Suppressor macrophage treated with lipopolysaccharide for 4 hours (primary cell): ENCODE measurements around the gene CRIM1.
"Not testable (repeated sequence)": the region's sequence is repeated elsewhere in the genome, so short reads cannot be mapped to it uniquely, and the experiment has no call there.

Experiments
- DNase-seq: peaks from one replicate; pipeline ENCODE4 v3.0.0-alpha.2; 2020

The CRIM1 gene

GRCh38 chr2:36355151-36355889 lies at the start of gene CRIM1:
TSS of gene CRIM1 (plus strand) at chr2:36355778. CDS start at chr2:36356293, 515 bp downstream.
- peak; percentile 68 for DNase-seq

GRCh38 chr2:36307441-36307840 lies 48.1 kb upstream of the CRIM1 start:
- no peak for DNase-seq

GRCh38 chr2:36310444-36310843 lies 45.1 kb upstream of the CRIM1 start:
- not testable (repeated sequence) for DNase-seq

GRCh38 chr2:36318547-36318946 lies 37.0 kb upstream of the CRIM1 start:
- DNase-seq = peak; percentile 16

GRCh38 chr2:36322108-36322507 lies 33.5 kb upstream of the CRIM1 start:
- DNase-seq = no peak

- no peak for DNase-seq
Observed at GRCh38 chr2:36326286-36326685, 29.3 kb upstream of the CRIM1 start.

- DNase-seq = no peak
Observed at GRCh38 chr2:36329251-36329650, 26.3 kb upstream of the CRIM1 start.

- DNase-seq = no peak
Observed at GRCh38 chr2:36329746-36330472, 25.7 kb upstream of the CRIM1 start.

GRCh38 chr2:36330473-36331395 lies 24.8 kb upstream of the CRIM1 start:
- no peak for DNase-seq

- no peak for DNase-seq
Observed at GRCh38 chr2:36333350-36334012, 22.1 kb upstream of the CRIM1 start.

- no peak for DNase-seq
Observed at GRCh38 chr2:36335597-36335996, 20.0 kb upstream of the CRIM1 start.

GRCh38 chr2:36336321-36336720 lies 19.3 kb upstream of the CRIM1 start:
- no peak for DNase-seq

GRCh38 chr2:36337354-36337753 lies 18.2 kb upstream of the CRIM1 start:
- DNase-seq = no peak

- no peak for DNase-seq
Observed at GRCh38 chr2:36338124-36338826, 17.3 kb upstream of the CRIM1 start.

- no peak for DNase-seq
Observed at GRCh38 chr2:36338827-36339145, 16.8 kb upstream of the CRIM1 start.

GRCh38 chr2:36339607-36340218 lies 15.9 kb upstream of the CRIM1 start:
- DNase-seq = no peak

GRCh38 chr2:36343606-36344005 lies 12.0 kb upstream of the CRIM1 start:
- DNase-seq = no peak

GRCh38 chr2:36348721-36349120 lies 6.9 kb upstream of the CRIM1 start:
- DNase-seq = no peak

GRCh38 chr2:36351291-36351690 lies 4.3 kb upstream of the CRIM1 start:
- DNase-seq = no peak

GRCh38 chr2:36351736-36352349 lies 3.7 kb upstream of the CRIM1 start:
- DNase-seq = peak; percentile 78

GRCh38 chr2:36352701-36353100 lies 2.9 kb upstream of the CRIM1 start:
- DNase-seq = peak; percentile 7
